Glomerular visceral epithelial cell (primary cell): ENCODE data around the gene MINDY4.
A peak's percentile ranks its signal among the peaks of the same experiment; 100 is the strongest.

Experiments used
- DNase-seq: peaks from one replicate; pipeline ENCODE4 v3.0.0-alpha.2; 2016; ENCODE audit errors: extremely low spot score

Gene MINDY4

GRCh38 chr7:30771174-30771879 lies at the start of gene MINDY4:
MINDY4 (plus strand) TSS chr7:30771417; CDS start chr7:30771494, 77 bp downstream.
- DNase-seq, result peak; percentile 66

- no peak for DNase-seq
Measured at GRCh38 chr7:30722187-30722586, 49.0 kb upstream of the MINDY4 start.

- no peak for DNase-seq
Measured at GRCh38 chr7:30722671-30723070, 48.5 kb upstream of the MINDY4 start.

GRCh38 chr7:30723776-30724175 lies 47.4 kb upstream of the MINDY4 start:
- no peak for DNase-seq

- no peak for DNase-seq
Measured at GRCh38 chr7:30726296-30727006, 44.8 kb upstream of the MINDY4 start.

- no peak for DNase-seq
Measured at GRCh38 chr7:30727061-30727945, 43.9 kb upstream of the MINDY4 start.

GRCh38 chr7:30728591-30729100 lies 42.6 kb upstream of the MINDY4 start:
- DNase-seq, result no peak

- DNase-seq, result no peak
Measured at GRCh38 chr7:30729642-30730041, 41.6 kb upstream of the MINDY4 start.

GRCh38 chr7:30730097-30730496 lies 41.1 kb upstream of the MINDY4 start:
- no peak for DNase-seq

- no peak for DNase-seq
Measured at GRCh38 chr7:30730996-30731395, 40.2 kb upstream of the MINDY4 start.

- no peak for DNase-seq
Measured at GRCh38 chr7:30731581-30731980, 39.6 kb upstream of the MINDY4 start.

GRCh38 chr7:30732606-30733005 lies 38.6 kb upstream of the MINDY4 start:
- no peak for DNase-seq

GRCh38 chr7:30733216-30733615 lies 38.0 kb upstream of the MINDY4 start:
- no peak for DNase-seq

GRCh38 chr7:30733691-30734090 lies 37.5 kb upstream of the MINDY4 start:
- no peak for DNase-seq

GRCh38 chr7:30734497-30734896 lies 36.7 kb upstream of the MINDY4 start:
- no peak for DNase-seq

GRCh38 chr7:30735631-30736030 lies 35.6 kb upstream of the MINDY4 start:
- no peak for DNase-seq

- no peak for DNase-seq
Measured at GRCh38 chr7:30736291-30736690, 34.9 kb upstream of the MINDY4 start.

- no peak for DNase-seq
Measured at GRCh38 chr7:30738026-30738915, 32.9 kb upstream of the MINDY4 start.

- no peak for DNase-seq
Measured at GRCh38 chr7:30739691-30740090, 31.5 kb upstream of the MINDY4 start.

- peak; percentile 65 for DNase-seq
Measured at GRCh38 chr7:30740417-30741181, 30.6 kb upstream of the MINDY4 start.
